ENCODE measurements around the gene FGF14. TPM values are rescaled to one million over a fixed set of nuclear protein-coding genes. Genes with fewer than 3 reads are reported as not detected.

Gene FGF14
- total and polyA plus RNA-seq, 2 donors (not counting 3 experiments of a cell fraction or from before 2014, with no cell fraction given): not detected

GRCh38 chr13:102197193-102197592 lies 204.7 kb downstream of the FGF14 start:
- POLR2A ChIA-PET: no interaction called here
- BruUV-seq (replicated peaks): no TSS peak
- intact Hi-C loops (cut with micrococcal nuclease): loop anchor here (5.0 to 10.0 kb wide), 5 partner anchors 195 to 712 kb away; partner anchors contain the start of gene ERCC5

GRCh38 chr13:102195566-102196462 lies 206.0 kb downstream of the FGF14 start:
- peak overlapping the region; percentile 42 for H2AFZ ChIP-seq (ENCODE audit: low read depth, low read length)
- intact Hi-C loops (cut with micrococcal nuclease) (loop anchor here (5.0 to 10.0 kb wide), 5 partner anchors 196 to 711 kb away; partner anchors contain the start of gene ERCC5), dilution Hi-C loops (cut with MboI; ENCODE audit: extremely low pct_ligation_motif_present, low sequenced_read_pairs) (no loop called here)
- H3K4me1 ChIP-seq (ENCODE audit: control insufficient read depth, extremely low read depth, insufficient read depth, low read length): peaks cover 37% of the 10 kb centered on the region
- no TSS peak for BruUV-seq (replicated peaks)
- H3K9me1 ChIP-seq (replicated peaks; ENCODE audit: control insufficient read depth, extremely low read depth, insufficient read depth, low read length): no peaks in the 10 kb centered on the region
- peak overlapping the region; percentile 92 for H3K4me2 ChIP-seq (ENCODE audit: insufficient read depth, low read length)
- CTCF ChIA-PET: interaction anchor here (1.0 to 1.4 kb wide), 4 partner anchors 10 to 361 kb away, joined by 3 to 5 read pairs (median 4); no protein-coding TSS in a partner anchor
- POLR2A ChIA-PET: no interaction called here
- peak overlapping the region in 1 of 3 experiments; percentile 17 for H3K4me3 ChIP-seq (replicated peaks in 1 of 3; ENCODE audit: insufficient read depth in 1 of 3, low read depth in 1 of 3, low read length in 3 of 3)
- H4K20me1 ChIP-seq (replicated peaks; ENCODE audit: control insufficient read depth, extremely low read depth, insufficient read depth, low read length): no peaks in the 10 kb centered on the region
- H3K9me3 ChIP-seq (replicated peaks; ENCODE audit: control insufficient read depth, insufficient read depth, low read length): no peaks in the 10 kb centered on the region
- H3K36me3 ChIP-seq (ENCODE audit: control insufficient read depth in 2 of 2, extremely low read depth in 1 of 2, insufficient read depth in 2 of 2, low read length in 2 of 2): no peaks in the 10 kb centered on the region
- TF ChIP-seq POLR2A (IDR thresholded peaks at IDR 0.05; ENCODE audit: low read depth, low read length) (no peak), JUN (IDR thresholded peaks at IDR 0.05; ENCODE audit: borderline replicate concordance, insufficient read depth, insufficient read length, low read depth) (no peak), POLR2AphosphoS5 (IDR thresholded peaks at IDR 0.05; ENCODE audit: insufficient read depth, low read depth, low read length) (no peak), MYC (IDR thresholded peaks at IDR 0.05; ENCODE audit: low read depth, low read length) (no peak), GATA2 (IDR thresholded peaks at IDR 0.05; ENCODE audit: insufficient read depth, insufficient read length, low read depth, low read length) (peak; percentile 46), EZH2 (IDR thresholded peaks at IDR 0.05; ENCODE audit: borderline replicate concordance, low read depth, low read length, severe bottlenecking) (no peak), FOS (IDR thresholded peaks at IDR 0.05; ENCODE audit: borderline replicate concordance, insufficient read depth, low read length) (peak; percentile 14)
- TF ChIP-seq, protein P1, sequence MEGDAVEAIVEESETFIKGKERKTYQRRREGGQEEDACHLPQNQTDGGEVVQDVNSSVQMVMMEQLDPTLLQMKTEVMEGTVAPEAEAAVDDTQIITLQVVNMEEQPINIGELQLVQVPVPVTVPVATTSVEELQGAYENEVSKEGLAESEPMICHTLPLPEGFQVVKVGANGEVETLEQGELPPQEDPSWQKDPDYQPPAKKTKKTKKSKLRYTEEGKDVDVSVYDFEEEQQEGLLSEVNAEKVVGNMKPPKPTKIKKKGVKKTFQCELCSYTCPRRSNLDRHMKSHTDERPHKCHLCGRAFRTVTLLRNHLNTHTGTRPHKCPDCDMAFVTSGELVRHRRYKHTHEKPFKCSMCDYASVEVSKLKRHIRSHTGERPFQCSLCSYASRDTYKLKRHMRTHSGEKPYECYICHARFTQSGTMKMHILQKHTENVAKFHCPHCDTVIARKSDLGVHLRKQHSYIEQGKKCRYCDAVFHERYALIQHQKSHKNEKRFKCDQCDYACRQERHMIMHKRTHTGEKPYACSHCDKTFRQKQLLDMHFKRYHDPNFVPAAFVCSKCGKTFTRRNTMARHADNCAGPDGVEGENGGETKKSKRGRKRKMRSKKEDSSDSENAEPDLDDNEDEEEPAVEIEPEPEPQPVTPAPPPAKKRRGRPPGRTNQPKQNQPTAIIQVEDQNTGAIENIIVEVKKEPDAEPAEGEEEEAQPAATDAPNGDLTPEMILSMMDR (IDR thresholded peaks at IDR 0.05; ENCODE audit: extremely low read depth in 1 of 2, insufficient read depth in 1 of 2, low read depth in 1 of 2, low read length in 2 of 2): no peak
- TF ChIP-seq, protein P2, sequence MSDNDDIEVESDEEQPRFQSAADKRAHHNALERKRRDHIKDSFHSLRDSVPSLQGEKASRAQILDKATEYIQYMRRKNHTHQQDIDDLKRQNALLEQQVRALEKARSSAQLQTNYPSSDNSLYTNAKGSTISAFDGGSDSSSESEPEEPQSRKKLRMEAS (IDR thresholded peaks at IDR 0.05; ENCODE audit: insufficient read depth, insufficient read length): no peak
- peak overlapping the region; percentile 32 for H3K9ac ChIP-seq (replicated peaks; ENCODE audit: extremely low read depth, insufficient read depth, low read length)
- FAIRE-seq (peak; percentile 76), DNase-seq (ENCODE audit: low read depth, low spot score) (peak; percentile 42)
- no peaks in the 10 kb centered on the region for H3K79me2 ChIP-seq (ENCODE audit: control insufficient read depth, insufficient read depth, low read length)
- peak overlapping the region; percentile 86 for H3K27ac ChIP-seq (ENCODE audit: insufficient read depth, low read depth, low read length)
- H3K27me3 ChIP-seq (ENCODE audit: control insufficient read depth in 2 of 2, insufficient read depth in 2 of 2, low read length in 2 of 2): no peaks in the 10 kb centered on the region

More at GRCh38 chr13:102197193-102197592, 204.7 kb downstream of the FGF14 start:
- dilution Hi-C loops (cut with MboI; ENCODE audit: extremely low pct_ligation_motif_present, low sequenced_read_pairs): no loop called here
- Histone ChIP-seq H3K4me3 (replicated peaks in 1 of 3; ENCODE audit: insufficient read depth in 1 of 3, low read depth in 1 of 3, low read length in 3 of 3) (no peak overlapping the region), H3K9me1 (replicated peaks; ENCODE audit: control insufficient read depth, extremely low read depth, insufficient read depth, low read length) (no peaks in the 10 kb centered on the region), H3K79me2 (ENCODE audit: control insufficient read depth, insufficient read depth, low read length) (no peaks in the 10 kb centered on the region), H3K9ac (replicated peaks; ENCODE audit: extremely low read depth, insufficient read depth, low read length) (no peak overlapping the region), H3K27me3 (ENCODE audit: control insufficient read depth in 2 of 2, insufficient read depth in 2 of 2, low read length in 2 of 2) (no peaks in the 10 kb centered on the region), H2AFZ (ENCODE audit: low read depth, low read length) (no peak overlapping the region), H3K4me2 (ENCODE audit: insufficient read depth, low read length) (no peak overlapping the region), H3K27ac (ENCODE audit: insufficient read depth, low read depth, low read length) (no peak overlapping the region), H3K4me1 (ENCODE audit: control insufficient read depth, extremely low read depth, insufficient read depth, low read length) (peaks cover 30% of the 10 kb centered on the region), H3K36me3 (ENCODE audit: control insufficient read depth in 2 of 2, extremely low read depth in 1 of 2, insufficient read depth in 2 of 2, low read length in 2 of 2) (no peaks in the 10 kb centered on the region), H4K20me1 (replicated peaks; ENCODE audit: control insufficient read depth, extremely low read depth, insufficient read depth, low read length) (no peaks in the 10 kb centered on the region), H3K9me3 (replicated peaks; ENCODE audit: control insufficient read depth, insufficient read depth, low read length) (no peaks in the 10 kb centered on the region)
- CTCF ChIA-PET: interaction anchor here (0.7 kb wide), 1 partner anchor 71 kb away, joined by 3 read pairs; no protein-coding TSS in a partner anchor
- FAIRE-seq (no peak), DNase-seq (ENCODE audit: low read depth, low spot score) (no peak)
- TF ChIP-seq FOS (IDR thresholded peaks at IDR 0.05; ENCODE audit: borderline replicate concordance, insufficient read depth, low read length): no peak
- no peak for TF ChIP-seq MYC (IDR thresholded peaks at IDR 0.05; ENCODE audit: low read depth, low read length)
